ENCODE measurements around the gene INTS1.

DNA sequence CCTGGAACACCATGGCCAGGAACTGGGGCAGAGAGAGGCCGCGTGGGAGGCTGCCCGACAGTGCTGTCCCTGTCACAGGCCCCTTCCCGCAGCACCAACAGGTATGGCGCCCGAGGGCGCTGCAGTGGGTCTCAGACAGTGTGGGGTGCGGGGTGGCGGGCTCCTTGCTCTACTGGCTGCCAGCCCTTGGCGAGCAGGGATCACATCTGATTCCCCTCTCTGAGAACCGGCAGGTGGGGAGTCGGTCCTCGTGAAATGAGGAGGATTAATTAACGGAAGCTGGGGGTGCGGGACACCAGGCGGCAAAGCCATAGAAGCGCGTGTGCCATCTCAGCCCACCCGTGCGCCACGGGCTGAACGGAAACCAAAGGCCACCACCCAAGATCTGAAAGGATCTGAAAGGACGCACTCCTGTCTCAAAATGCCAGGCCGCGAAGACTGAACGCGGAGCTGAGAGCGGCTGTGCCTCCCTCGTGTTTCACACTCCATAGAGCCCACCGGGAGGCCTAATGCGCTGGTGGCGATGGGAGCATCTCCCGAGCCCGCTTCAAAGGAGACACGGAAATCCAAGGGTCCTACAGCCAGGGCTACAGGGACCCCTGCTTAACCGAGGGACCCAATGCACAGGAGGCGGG lies 6.8 kb downstream of the INTS1 start:
- TF ChIP-seq POLR2A (IDR thresholded peaks at IDR 0.05) (no peak), POLR2AphosphoS5 (IDR thresholded peaks at IDR 0.05) (no peak)
- TF ChIP-seq, protein P1, sequence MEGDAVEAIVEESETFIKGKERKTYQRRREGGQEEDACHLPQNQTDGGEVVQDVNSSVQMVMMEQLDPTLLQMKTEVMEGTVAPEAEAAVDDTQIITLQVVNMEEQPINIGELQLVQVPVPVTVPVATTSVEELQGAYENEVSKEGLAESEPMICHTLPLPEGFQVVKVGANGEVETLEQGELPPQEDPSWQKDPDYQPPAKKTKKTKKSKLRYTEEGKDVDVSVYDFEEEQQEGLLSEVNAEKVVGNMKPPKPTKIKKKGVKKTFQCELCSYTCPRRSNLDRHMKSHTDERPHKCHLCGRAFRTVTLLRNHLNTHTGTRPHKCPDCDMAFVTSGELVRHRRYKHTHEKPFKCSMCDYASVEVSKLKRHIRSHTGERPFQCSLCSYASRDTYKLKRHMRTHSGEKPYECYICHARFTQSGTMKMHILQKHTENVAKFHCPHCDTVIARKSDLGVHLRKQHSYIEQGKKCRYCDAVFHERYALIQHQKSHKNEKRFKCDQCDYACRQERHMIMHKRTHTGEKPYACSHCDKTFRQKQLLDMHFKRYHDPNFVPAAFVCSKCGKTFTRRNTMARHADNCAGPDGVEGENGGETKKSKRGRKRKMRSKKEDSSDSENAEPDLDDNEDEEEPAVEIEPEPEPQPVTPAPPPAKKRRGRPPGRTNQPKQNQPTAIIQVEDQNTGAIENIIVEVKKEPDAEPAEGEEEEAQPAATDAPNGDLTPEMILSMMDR (IDR thresholded peaks at IDR 0.05), result no peak
